BLaER1 (cell line): Measurements from ENCODE around the gene PLBD1.

Experiments used
- H3K27ac ChIP-seq: shearing (Covaris generic); formaldehyde crosslinking; 2 replicates; pipeline ENCODE4 v1.8.1; 2022
- H3K27me3 ChIP-seq: shearing (Covaris generic); formaldehyde crosslinking; 2 replicates; pipeline ENCODE4 v1.8.1; 2022
- H3K36me3 ChIP-seq: shearing (Covaris generic); formaldehyde crosslinking; 2 replicates; pipeline ENCODE4 v1.8.1; 2022
- H3K4me1 ChIP-seq: shearing (Covaris generic); formaldehyde crosslinking; 2 replicates; pipeline ENCODE4 v1.8.1; 2022
- H3K4me2 ChIP-seq: shearing (Covaris generic); formaldehyde crosslinking; 2 replicates; pipeline ENCODE4 v1.8.1; 2022
- H3K4me3 ChIP-seq: shearing (Covaris generic); formaldehyde crosslinking; 2 replicates; pipeline ENCODE4 v1.8.1; 2022
- H3K9ac ChIP-seq: shearing (Covaris generic); formaldehyde crosslinking; 2 replicates; pipeline ENCODE4 v1.8.1; 2022
- H3K9me3 ChIP-seq: shearing (Covaris generic); formaldehyde crosslinking; 2 replicates; pipeline ENCODE4 v1.8.1; 2022
- H4K20me1 ChIP-seq: shearing (Covaris generic); formaldehyde crosslinking; 2 replicates; pipeline ENCODE4 v1.8.1; 2022
- Cebpa-rat ChIP-seq: shearing (Covaris generic); IDR thresholded peaks from 2 replicates; pipeline ENCODE4 v1.8.1; 2022

Gene PLBD1

DNA sequence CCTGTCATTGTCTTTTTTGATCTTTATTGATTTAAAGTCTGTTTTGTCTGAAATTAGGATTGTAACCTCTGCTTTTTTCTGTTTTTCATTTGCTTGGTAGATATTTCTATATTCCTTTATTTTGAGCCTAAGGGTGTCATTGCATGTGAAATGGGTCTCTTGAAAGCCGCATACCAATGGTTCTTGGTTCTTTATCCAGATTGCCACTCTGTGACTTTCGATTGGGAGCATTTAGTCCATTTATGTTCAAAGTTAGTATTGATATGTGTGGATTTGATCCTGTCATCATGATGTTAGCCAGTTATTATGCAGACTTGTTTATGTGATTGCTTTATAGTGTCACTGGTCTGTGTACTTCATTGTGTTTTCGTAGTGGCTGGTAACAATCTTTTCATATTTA, 29.8 kb upstream of the PLBD1 start:
- H3K27me3 ChIP-seq = no peaks in the 10 kb centered on the region
- no peak overlapping the region for H3K4me2 ChIP-seq
- peaks cover 19% of the 10 kb centered on the region; the same call in 1 of the 2 replicates for H3K9me3 ChIP-seq
- no peaks in the 10 kb centered on the region for H3K4me1 ChIP-seq
- no peak overlapping the region for H3K27ac ChIP-seq
- no peak for TF ChIP-seq Cebpa-rat
- no peak overlapping the region for H3K9ac ChIP-seq
- H3K4me3 ChIP-seq = no peak overlapping the region
- H3K36me3 ChIP-seq = no peaks in the 10 kb centered on the region
- no peaks in the 10 kb centered on the region for H4K20me1 ChIP-seq

DNA sequence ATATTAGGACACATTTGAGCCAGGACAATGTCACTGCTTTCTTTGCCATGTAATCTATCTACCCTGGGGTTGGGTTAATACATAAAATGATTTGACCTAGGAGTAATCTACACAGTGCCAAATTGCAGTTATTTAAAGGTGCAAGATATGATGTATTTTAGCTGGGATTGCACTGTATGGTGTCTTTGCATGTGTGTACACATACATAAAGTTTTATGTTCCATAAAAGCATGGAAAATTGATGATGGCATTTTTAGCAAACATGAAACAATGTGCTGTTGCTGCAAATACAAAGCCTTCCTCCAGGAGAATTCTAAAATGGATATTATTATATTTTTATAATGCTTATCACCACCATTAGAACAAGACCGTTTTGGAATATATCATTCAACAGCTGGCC, 24.0 kb upstream of the PLBD1 start:
- no peaks in the 10 kb centered on the region for H3K36me3 ChIP-seq
- no peak for TF ChIP-seq Cebpa-rat
- H3K27me3 ChIP-seq = no peaks in the 10 kb centered on the region
- H3K27ac ChIP-seq = no peak overlapping the region
- no peaks in the 10 kb centered on the region for H3K4me1 ChIP-seq
- H4K20me1 ChIP-seq = no peaks in the 10 kb centered on the region
- H3K4me3 ChIP-seq = no peak overlapping the region
- peaks cover 6% of the 10 kb centered on the region; the same call in 1 of the 2 replicates for H3K9me3 ChIP-seq
- H3K4me2 ChIP-seq = no peak overlapping the region
- H3K9ac ChIP-seq = no peak overlapping the region

DNA sequence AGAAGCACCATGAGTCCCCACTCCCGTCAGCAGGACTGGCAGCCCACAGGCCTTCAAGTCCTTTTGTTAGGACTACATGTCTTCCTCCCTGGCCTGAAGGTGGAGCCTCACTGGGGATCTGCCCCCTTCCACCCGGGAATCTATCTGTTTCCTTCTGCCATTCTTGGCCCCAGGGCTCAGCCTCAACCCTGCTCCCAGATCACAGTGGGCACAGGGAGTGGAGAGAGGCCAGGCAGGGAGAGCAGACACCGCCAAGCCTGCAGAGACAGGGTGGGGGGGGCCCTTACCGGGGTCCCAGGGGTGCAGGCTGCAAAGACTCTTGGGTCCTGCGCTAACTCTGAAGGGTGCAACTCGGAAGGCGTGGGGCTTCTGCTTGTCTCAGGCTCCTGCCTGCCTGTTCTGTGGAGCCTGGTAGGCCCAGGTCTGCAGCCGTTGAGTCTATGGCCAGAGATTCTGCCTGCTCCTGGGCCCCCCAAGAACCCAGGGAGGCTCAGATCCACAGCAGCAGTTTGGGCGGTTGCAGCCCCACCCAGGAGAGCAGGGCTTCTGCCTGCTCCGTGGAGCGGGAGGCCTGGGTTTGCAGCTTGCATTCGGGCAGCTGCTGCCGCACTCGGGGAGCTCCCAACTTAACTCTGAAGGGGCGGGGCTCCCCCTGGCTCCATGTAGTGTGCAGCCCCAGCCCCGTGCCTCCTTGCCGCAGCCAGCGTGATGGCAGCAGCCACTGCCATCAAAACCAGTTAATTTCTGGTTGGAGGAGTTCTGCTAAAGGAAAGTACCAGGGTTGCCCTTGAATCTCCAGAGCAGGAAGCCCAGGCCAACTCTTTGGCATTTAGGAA, 21.7 kb upstream of the PLBD1 start:
- Histone ChIP-seq H3K27ac (no peak overlapping the region), H4K20me1 (no peaks in the 10 kb centered on the region), H3K4me2 (no peak overlapping the region), H3K4me3 (no peak overlapping the region), H3K4me1 (no peaks in the 10 kb centered on the region), H3K9me3 (no peaks in the 10 kb centered on the region; the same call in 1 of the 2 replicates), H3K9ac (no peak overlapping the region), H3K36me3 (no peaks in the 10 kb centered on the region), H3K27me3 (no peaks in the 10 kb centered on the region)
- TF ChIP-seq Cebpa-rat = no peak

DNA sequence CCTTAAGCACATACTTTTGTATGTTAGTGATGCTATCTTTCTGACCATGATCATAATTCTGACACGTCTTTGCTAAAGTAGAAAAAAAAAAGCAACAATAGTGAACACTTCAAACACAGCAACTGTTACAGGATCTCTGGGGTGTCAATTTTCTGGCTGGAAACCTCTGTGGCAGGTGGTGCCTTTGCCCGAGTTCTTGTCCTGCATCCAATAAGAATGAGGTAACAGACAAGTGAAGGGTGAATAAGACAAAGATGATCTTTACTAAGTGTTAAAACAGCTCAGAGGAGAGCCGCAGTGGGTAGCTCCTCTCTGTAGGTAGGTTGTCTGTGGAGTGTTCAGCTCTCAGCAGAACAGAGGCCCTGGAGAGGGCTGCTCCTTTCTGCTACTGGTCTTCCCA, 20.9 kb upstream of the PLBD1 start:
- no peak for TF ChIP-seq Cebpa-rat
- Histone ChIP-seq H3K4me1 (no peaks in the 10 kb centered on the region), H3K36me3 (no peaks in the 10 kb centered on the region), H3K4me3 (no peak overlapping the region), H4K20me1 (no peaks in the 10 kb centered on the region), H3K4me2 (no peak overlapping the region), H3K27ac (no peak overlapping the region), H3K27me3 (no peaks in the 10 kb centered on the region), H3K9me3 (no peaks in the 10 kb centered on the region; the same call in 1 of the 2 replicates), H3K9ac (no peak overlapping the region)

DNA sequence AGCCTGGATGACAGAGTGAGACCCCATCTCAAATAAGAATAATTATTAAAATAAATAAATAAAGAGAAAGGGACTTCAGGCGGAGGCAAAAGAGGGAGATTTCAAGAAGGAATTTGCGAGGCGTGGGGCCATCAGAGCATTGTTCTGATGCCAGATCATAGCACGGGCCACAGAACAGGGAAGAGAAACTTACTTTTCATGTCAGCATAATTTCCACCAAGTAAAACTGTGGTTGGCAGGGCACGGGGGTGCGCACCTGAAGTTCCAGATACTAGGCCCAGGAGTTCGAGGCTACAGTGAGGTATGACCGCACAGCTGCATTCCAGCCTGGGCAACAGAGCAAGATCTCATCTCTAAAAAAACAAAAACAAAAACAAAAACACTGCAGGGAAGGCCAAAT, 11.0 kb upstream of the PLBD1 start:
- Histone ChIP-seq H4K20me1 (no peaks in the 10 kb centered on the region), H3K4me3 (no peak overlapping the region), H3K9ac (no peak overlapping the region), H3K27ac (no peak overlapping the region), H3K4me1 (0 out of 2 replicates have a peak, but pooled peaks cover 7% of the 10 kb centered on the region), H3K27me3 (no peaks in the 10 kb centered on the region), H3K36me3 (no peaks in the 10 kb centered on the region), H3K4me2 (no peak overlapping the region), H3K9me3 (no peaks in the 10 kb centered on the region)
- TF ChIP-seq Cebpa-rat = no peak

DNA sequence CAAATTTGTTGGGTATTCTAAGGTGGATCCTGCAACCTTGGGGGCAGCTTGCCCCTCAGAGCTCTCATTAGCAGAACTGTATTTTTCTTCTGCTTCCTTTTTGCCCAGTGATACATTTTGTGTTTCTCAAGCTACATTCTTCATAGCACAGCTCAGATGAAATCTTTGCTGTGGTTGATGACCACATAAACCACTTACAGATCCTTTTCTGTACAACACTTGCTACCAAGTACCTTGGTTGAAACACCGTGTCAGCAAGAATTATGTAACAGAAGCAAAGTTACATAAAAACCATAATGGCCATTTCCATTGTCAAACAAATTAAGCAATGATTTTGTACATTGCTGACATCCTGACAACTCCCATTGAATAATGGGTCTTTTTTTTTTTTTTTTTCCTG, 9.7 kb upstream of the PLBD1 start:
- H3K9me3 ChIP-seq = no peaks in the 10 kb centered on the region
- 0 out of 2 replicates have a peak, but pooled peaks cover 7% of the 10 kb centered on the region for H3K4me1 ChIP-seq
- no peak overlapping the region for H3K27ac ChIP-seq
- no peaks in the 10 kb centered on the region for H3K27me3 ChIP-seq
- H3K4me3 ChIP-seq = no peak overlapping the region
- no peaks in the 10 kb centered on the region for H4K20me1 ChIP-seq
- no peak overlapping the region for H3K9ac ChIP-seq
- no peaks in the 10 kb centered on the region for H3K36me3 ChIP-seq
- TF ChIP-seq Cebpa-rat = no peak
- no peak overlapping the region for H3K4me2 ChIP-seq

DNA sequence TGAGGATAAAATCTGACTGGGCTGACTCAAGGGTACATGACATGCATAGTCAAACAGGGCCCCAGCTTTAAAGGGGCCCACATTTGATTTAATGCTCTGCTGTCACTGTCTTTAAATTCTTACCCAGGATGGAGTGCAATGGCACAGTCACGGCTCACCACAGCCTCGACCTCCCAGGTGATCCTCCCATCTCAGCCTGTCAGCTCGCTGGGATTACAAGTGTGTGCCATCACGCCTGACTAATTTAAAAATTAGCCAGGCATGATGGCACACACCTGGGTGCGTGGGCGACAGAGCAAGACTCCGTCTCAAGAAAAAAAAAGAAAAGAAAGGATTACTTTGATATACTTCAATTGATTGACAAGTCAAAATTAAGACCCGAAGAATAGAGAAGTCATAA, 9.2 kb upstream of the PLBD1 start:
- H4K20me1 ChIP-seq = no peaks in the 10 kb centered on the region
- H3K27ac ChIP-seq = no peak overlapping the region
- no peak overlapping the region for H3K4me3 ChIP-seq
- H3K9me3 ChIP-seq = no peaks in the 10 kb centered on the region
- H3K4me1 ChIP-seq = 0 out of 2 replicates have a peak, but pooled peaks cover 7% of the 10 kb centered on the region
- no peaks in the 10 kb centered on the region for H3K27me3 ChIP-seq
- no peak overlapping the region for H3K4me2 ChIP-seq
- no peaks in the 10 kb centered on the region for H3K36me3 ChIP-seq
- H3K9ac ChIP-seq = no peak overlapping the region
- no peak for TF ChIP-seq Cebpa-rat

DNA sequence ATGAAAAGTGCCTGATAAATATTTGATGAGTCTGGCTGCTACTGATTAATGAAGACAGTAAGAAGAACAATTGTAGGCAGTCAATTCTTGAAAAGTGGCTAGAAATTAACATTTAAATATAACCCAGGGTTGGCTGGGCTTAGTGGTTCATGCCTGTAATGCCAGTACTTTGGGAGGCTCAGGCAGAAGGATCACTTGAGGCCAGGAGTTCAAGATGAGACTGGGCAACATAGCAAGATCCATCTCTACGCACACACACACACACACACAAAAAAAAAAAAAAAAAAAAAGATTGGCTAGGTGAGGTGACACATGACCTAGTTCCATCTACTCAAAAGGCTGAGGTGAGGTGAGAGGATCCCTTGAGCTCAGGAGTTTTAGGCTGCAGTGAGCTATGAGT, 7.9 kb upstream of the PLBD1 start:
- Histone ChIP-seq H3K27me3 (no peaks in the 10 kb centered on the region), H4K20me1 (no peaks in the 10 kb centered on the region), H3K4me1 (0 out of 2 replicates have a peak, but pooled peaks cover 7% of the 10 kb centered on the region), H3K4me2 (no peak overlapping the region), H3K9me3 (no peaks in the 10 kb centered on the region), H3K4me3 (no peak overlapping the region), H3K9ac (no peak overlapping the region), H3K27ac (no peak overlapping the region), H3K36me3 (no peaks in the 10 kb centered on the region)
- TF ChIP-seq Cebpa-rat = no peak

DNA sequence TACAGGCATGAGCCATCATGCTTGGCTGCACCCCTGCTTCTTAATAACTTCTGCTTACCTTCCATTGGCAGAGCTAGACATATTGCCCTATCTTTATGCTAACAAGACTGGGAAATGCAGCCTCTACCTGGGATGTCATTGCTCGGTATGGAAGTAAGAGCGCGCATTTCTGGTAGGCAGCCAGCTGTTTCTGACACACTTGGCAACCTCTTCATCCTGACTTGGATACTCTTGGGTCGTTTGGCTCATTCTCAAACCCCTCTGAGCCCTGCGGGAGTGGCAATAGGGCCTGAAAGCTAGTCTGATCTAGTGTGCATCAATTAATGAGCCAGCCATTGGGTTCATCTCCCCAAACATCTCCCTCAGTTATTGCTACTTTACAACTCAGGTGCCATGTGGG, 5.4 kb upstream of the PLBD1 start:
- Histone ChIP-seq H3K4me2 (no peak overlapping the region), H3K4me1 (0 out of 2 replicates have a peak, but pooled peaks cover 7% of the 10 kb centered on the region), H4K20me1 (no peaks in the 10 kb centered on the region), H3K27ac (no peak overlapping the region), H3K36me3 (no peaks in the 10 kb centered on the region), H3K4me3 (no peak overlapping the region), H3K9me3 (peaks cover 8% of the 10 kb centered on the region; the same call in 1 of the 2 replicates), H3K27me3 (no peaks in the 10 kb centered on the region), H3K9ac (no peak overlapping the region)
- no peak for TF ChIP-seq Cebpa-rat

DNA sequence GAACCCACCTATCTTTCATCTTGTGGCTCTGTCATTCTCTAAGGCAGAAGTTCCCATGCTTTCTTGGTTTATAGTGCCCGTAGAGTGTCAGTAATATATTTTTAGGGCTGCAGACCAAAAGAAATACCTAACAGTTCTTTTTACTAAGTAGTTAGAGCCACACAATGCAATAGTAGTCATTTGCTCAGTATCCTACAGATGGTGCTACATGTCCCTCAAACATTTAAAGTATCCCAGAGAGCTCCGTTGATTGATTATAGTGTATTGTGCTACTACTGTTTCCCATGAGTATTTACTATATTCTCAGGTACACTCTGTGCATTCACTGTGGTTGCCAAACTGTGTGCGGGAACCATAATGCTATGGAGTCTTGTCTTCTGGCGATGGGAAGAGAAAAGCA, 4.7 kb upstream of the PLBD1 start:
- 0 out of 2 replicates have a peak, but pooled peaks cover 6% of the 10 kb centered on the region for H3K4me1 ChIP-seq
- TF ChIP-seq Cebpa-rat = no peak

More for the DNA sequence above, 4.7 kb upstream of the PLBD1 start:
- no peak overlapping the region for H3K9ac ChIP-seq
- H3K36me3 ChIP-seq = no peaks in the 10 kb centered on the region
- H4K20me1 ChIP-seq = no peaks in the 10 kb centered on the region
- H3K27me3 ChIP-seq = no peaks in the 10 kb centered on the region
- no peak overlapping the region for H3K4me2 ChIP-seq
- H3K9me3 ChIP-seq = peaks cover 16% of the 10 kb centered on the region
- H3K4me3 ChIP-seq = no peak overlapping the region
- H3K27ac ChIP-seq = no peak overlapping the region
